Pulmonary artery endothelial cell (primary cell): ENCODE results near the gene GPC5. TPM values are rescaled to one million over a fixed set of nuclear protein-coding genes. Genes with fewer than 3 reads are reported as not detected.
"Not testable (repeated sequence)": the region's sequence is repeated elsewhere in the genome, so short reads cannot be mapped to it uniquely, and the experiment has no call there.

Source experiments
- DNase-seq: peaks from one replicate; pipeline ENCODE4 v3.0.0-alpha.2; 2011; ENCODE audit warnings: low read depth, low spot score
- total RNA-seq: library from RNA; depleted of rRNA; stranded (reverse); fragments of >200 nt; gene quantifications from 2 replicates; pipeline ENCODE4 v1.2.3, GENCODE V29; 2014

Gene GPC5
- total RNA-seq, 1 donor from 2014 or later = not detected

- DNase-seq = no peak
These were observed 857.1 kb downstream of the GPC5 start for GRCh38 chr13:92255526-92255925.

- DNase-seq = no peak
These were observed 857.8 kb downstream of the GPC5 start for GRCh38 chr13:92256211-92256610.

GRCh38 chr13:92259046-92259445 is 860.6 kb downstream of the GPC5 start:
- DNase-seq = no peak

GRCh38 chr13:92259523-92259922 is 861.1 kb downstream of the GPC5 start:
- no peak for DNase-seq

GRCh38 chr13:92260363-92260762 is 861.9 kb downstream of the GPC5 start:
- DNase-seq = no peak

- DNase-seq = no peak
These were observed 863.8 kb downstream of the GPC5 start for GRCh38 chr13:92262100-92262788.

- no peak for DNase-seq
These were observed 867.0 kb downstream of the GPC5 start for GRCh38 chr13:92265408-92265807.

- DNase-seq = no peak
These were observed 872.6 kb downstream of the GPC5 start for GRCh38 chr13:92270990-92271389.

- no peak for DNase-seq
These were observed 873.8 kb downstream of the GPC5 start for GRCh38 chr13:92272177-92272576.

GRCh38 chr13:92280986-92281385 is 882.6 kb downstream of the GPC5 start:
- not testable (repeated sequence) for DNase-seq

GRCh38 chr13:92290718-92291307 is 892.4 kb downstream of the GPC5 start:
- DNase-seq = not testable (repeated sequence)

- DNase-seq = not testable (repeated sequence)
These were observed 896.1 kb downstream of the GPC5 start for GRCh38 chr13:92294533-92294932.

GRCh38 chr13:92296154-92296671 is 897.8 kb downstream of the GPC5 start:
- not testable (repeated sequence) for DNase-seq

GRCh38 chr13:92297971-92298942 is 899.8 kb downstream of the GPC5 start:
- DNase-seq = no peak

- no peak for DNase-seq
These were observed 902.2 kb downstream of the GPC5 start for GRCh38 chr13:92300651-92301050.

GRCh38 chr13:92303428-92303827 is 905.0 kb downstream of the GPC5 start:
- DNase-seq = no peak

GRCh38 chr13:92307752-92308151 is 909.3 kb downstream of the GPC5 start:
- no peak for DNase-seq

- no peak for DNase-seq
These were observed 914.4 kb downstream of the GPC5 start for GRCh38 chr13:92312823-92313222.

GRCh38 chr13:92313382-92313781 is 915.0 kb downstream of the GPC5 start:
- DNase-seq = no peak

- no peak for DNase-seq
These were observed 916.8 kb downstream of the GPC5 start for GRCh38 chr13:92315265-92315664.

GRCh38 chr13:92316030-92316429 is 917.6 kb downstream of the GPC5 start:
- DNase-seq = no peak

GRCh38 chr13:92317066-92317465 is 918.6 kb downstream of the GPC5 start:
- DNase-seq = no peak
